ENCODE measurements around the gene CRYBG3.

DNA sequence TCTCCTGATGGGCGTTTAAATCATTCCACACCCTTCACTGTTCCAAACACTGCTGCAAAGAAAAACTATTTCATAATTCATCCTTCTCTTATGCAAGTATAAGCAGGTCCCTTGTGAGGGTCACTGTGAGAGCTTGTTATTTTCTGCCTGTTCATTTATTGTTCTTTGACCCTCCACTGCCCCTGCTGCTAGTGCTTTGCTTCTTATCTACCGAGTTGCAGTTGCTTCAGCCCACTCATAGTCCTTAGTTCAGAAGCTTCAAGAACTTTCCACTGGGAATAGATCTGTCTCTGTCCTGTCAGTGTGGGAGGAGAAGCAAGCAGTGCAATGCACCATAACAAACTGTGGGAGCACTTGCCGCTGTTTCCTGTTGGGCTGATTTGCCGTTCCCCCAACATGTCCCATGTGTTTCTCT lies 110.6 kb downstream of the CRYBG3 start:
- TF ChIP-seq, protein P1, sequence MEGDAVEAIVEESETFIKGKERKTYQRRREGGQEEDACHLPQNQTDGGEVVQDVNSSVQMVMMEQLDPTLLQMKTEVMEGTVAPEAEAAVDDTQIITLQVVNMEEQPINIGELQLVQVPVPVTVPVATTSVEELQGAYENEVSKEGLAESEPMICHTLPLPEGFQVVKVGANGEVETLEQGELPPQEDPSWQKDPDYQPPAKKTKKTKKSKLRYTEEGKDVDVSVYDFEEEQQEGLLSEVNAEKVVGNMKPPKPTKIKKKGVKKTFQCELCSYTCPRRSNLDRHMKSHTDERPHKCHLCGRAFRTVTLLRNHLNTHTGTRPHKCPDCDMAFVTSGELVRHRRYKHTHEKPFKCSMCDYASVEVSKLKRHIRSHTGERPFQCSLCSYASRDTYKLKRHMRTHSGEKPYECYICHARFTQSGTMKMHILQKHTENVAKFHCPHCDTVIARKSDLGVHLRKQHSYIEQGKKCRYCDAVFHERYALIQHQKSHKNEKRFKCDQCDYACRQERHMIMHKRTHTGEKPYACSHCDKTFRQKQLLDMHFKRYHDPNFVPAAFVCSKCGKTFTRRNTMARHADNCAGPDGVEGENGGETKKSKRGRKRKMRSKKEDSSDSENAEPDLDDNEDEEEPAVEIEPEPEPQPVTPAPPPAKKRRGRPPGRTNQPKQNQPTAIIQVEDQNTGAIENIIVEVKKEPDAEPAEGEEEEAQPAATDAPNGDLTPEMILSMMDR (IDR thresholded peaks at IDR 0.05) = no peak
- TF ChIP-seq POLR2AphosphoS5 (IDR thresholded peaks at IDR 0.05; ENCODE audit: insufficient read depth in 1 of 2, low read depth in 1 of 2) = no peak
- TF ChIP-seq POLR2A (IDR thresholded peaks at IDR 0.05) = no peak

Data from vagina (tissue), 2 donors.